ENCODE results near the gene CFAP57.
A peak's percentile ranks its signal among the peaks of the same experiment; 100 is the strongest.
"Not testable (repeated sequence)": the region's sequence is repeated elsewhere in the genome, so short reads cannot be mapped to it uniquely, and the experiment has no call there.

Gene CFAP57

GRCh38 chr1:43135857-43136781, 36.0 kb upstream of the CFAP57 start:
- no peak overlapping the region for H3K4me3 ChIP-seq (ENCODE audit: control insufficient read depth, low read depth, low read length)
- DNase-seq (ENCODE audit: low read depth), result no peak
- TF ChIP-seq CTCF (conservative IDR thresholded peaks at IDR 0.05; ENCODE audit: control insufficient read depth, insufficient read depth, low read depth, low read length), result no peak

DNA sequence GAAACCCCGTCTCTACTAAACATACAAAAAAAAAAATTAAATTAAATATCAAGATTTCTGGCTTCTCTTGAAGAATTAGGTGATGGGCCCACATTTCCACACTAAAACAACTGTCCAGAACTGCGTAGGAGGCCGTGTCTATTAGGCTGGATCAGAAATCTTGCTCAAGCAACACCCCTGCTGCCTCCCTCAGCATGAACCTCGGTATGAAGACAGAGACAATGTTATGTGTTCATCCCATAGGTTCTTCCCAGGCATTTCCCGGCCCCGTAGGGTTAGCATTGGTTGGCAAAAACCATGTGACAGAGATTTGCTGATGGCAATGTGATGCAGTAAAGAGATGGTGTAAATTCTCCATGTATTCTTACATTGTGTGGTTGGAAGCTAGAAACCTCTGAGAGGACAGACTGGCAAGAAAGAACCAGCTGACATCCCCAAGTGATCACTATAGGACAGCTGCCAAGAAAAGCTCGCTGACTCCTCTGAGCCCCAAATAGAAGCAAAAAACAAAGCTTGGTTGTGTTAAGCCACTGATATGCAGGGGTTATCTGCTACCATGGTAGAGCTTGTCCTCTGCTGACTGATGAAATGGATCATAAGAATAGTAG, 34.6 kb upstream of the CFAP57 start:
- no peak for DNase-seq (ENCODE audit: low read depth)
- TF ChIP-seq CTCF (conservative IDR thresholded peaks at IDR 0.05; ENCODE audit: control insufficient read depth, insufficient read depth, low read depth, low read length), result no peak
- no peak overlapping the region for H3K4me3 ChIP-seq (ENCODE audit: control insufficient read depth, low read depth, low read length)

DNA sequence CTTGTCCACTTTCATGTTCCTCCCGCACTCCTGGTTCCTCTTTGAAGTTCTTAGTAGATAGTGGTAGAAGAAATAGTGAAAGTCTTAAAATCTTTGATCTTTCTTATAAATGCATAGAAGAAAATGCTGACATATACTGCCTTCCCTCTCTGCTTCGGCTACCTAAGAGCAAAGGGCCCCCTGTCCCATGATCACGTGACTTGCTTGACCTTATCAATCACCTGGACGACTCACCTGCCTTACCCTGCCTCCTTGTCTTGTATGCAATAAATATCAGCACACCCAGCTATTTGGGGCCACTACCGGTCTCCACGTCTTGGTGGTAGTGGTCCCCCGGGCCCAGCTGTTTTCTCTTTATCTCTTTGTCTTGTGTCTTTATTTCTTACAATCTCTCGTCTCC, 32.8 kb upstream of the CFAP57 start:
- not testable (repeated sequence) for H3K4me3 ChIP-seq (ENCODE audit: control insufficient read depth, low read depth, low read length); DNase-seq (ENCODE audit: low read depth)

- no peak for DNase-seq (ENCODE audit: low read depth)
- TF ChIP-seq CTCF (conservative IDR thresholded peaks at IDR 0.05; ENCODE audit: control insufficient read depth, insufficient read depth, low read depth, low read length), result no peak
- no peak overlapping the region for H3K4me3 ChIP-seq (ENCODE audit: control insufficient read depth, low read depth, low read length)
Observed at GRCh38 chr1:43140010-43140409, 32.1 kb upstream of the CFAP57 start.

- H3K4me3 ChIP-seq (ENCODE audit: control insufficient read depth, low read depth, low read length), result no peak overlapping the region
- DNase-seq (ENCODE audit: low read depth), result no peak
- no peak for TF ChIP-seq CTCF (conservative IDR thresholded peaks at IDR 0.05; ENCODE audit: control insufficient read depth, insufficient read depth, low read depth, low read length)
Observed at GRCh38 chr1:43140583-43140982, 31.5 kb upstream of the CFAP57 start.

DNA sequence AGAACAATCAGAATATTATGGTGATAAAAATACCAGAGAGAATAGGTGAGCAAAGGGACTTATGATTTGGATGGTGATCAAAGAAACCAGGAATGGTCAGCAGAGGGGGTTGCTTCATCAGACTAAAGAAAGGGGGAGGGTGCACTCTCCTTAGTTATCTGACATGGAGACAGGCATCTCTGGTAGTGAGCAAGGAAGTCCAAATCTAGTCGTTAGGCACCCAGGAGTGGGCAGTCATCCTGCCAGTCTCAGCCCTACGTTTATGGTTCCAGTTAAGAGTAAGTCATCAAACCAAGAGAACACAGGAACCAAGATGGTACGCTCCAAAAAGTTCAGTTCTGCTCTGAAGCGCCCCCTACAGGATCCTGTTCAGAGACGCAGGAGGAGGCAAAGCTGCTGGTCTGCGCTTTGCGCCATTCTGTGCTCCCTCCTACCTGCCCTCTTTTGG, 28.7 kb upstream of the CFAP57 start:
- peak; percentile 36 for TF ChIP-seq CTCF (conservative IDR thresholded peaks at IDR 0.05; ENCODE audit: control insufficient read depth, insufficient read depth, low read depth, low read length)
- no peak overlapping the region for H3K4me3 ChIP-seq (ENCODE audit: control insufficient read depth, low read depth, low read length)
- DNase-seq (ENCODE audit: low read depth), result no peak

- no peak overlapping the region for H3K4me3 ChIP-seq (ENCODE audit: control insufficient read depth, low read depth, low read length)
- TF ChIP-seq CTCF (conservative IDR thresholded peaks at IDR 0.05; ENCODE audit: control insufficient read depth, insufficient read depth, low read depth, low read length), result no peak
- DNase-seq (ENCODE audit: low read depth), result peak; percentile 71
Observed at GRCh38 chr1:43144237-43144636, 27.9 kb upstream of the CFAP57 start.

Measured in fibroblast of mammary gland (primary cell).